ENCODE data around the gene DDX4. TPM values are rescaled to one million over a fixed set of nuclear protein-coding genes. Genes with fewer than 3 reads are reported as not detected.

Gene DDX4
- total RNA-seq, 1 donor from 2014 or later, result 0.82 TPM

DNA sequence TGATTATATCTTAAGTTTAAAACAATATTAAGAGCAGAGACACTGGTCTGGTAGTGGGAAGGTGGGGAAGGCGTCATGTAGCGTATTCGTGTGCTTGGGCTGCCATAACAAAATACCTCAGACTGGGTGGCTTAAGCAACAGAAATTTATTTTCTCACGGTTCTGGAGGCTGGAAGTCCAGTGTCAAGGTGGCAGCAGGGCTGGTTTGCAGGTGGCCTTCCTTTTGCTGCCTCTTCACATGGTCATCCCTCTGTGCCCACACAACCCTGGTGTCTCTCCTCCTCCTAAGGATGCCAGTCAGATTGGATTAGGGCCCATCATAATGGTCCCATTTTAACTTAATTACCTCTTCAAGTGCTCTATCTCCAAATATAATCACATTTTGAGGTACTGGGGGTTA is 122.8 kb downstream of the DDX4 start:
- FAIRE-seq, result no peak

DNA sequence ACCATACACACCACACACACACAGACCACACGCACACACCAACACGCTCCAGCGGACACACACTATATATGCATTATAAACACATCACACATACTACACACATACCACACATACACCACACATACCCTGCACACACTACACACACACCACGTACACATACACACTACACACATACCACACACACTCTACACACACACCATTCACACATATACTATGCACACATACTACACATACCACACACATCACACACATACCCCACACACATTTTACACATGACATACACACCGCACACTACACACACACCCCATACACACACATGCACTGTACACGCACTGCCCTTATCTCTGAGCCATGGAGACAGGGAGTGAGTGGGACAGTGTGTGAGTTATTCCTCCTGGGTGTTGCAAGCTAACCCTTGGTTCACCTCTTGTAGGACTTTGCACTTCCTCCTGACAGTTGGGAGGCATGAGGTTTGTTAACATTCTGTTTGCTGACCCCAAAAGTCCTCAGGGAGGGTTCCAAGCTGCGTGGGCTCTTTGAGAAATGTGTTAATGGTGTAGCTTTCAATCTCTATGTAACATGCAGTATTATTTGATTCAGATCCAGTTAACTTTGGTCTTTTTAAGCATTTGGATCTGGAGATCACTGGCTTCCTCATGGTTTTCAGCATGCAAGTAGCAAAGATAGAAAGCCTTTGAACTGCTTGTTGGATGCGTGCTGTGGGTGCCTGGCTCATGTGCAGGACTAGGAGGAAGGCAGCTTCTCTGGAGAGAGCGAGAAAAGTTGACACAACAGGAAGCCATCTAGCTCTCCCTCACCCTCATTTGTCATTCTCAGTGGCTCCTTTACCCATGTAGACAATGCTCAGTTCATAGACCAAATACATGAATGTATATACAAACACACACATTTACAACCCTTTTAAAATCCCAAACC is 127.0 kb downstream of the DDX4 start:
- DNase-seq (ENCODE audit: low spot score in 2 of 2) (no peak), FAIRE-seq (no peak)

More for the DNA sequence above, 122.8 kb downstream of the DDX4 start:
- no peak for DNase-seq (ENCODE audit: low spot score in 2 of 2)

DNA sequence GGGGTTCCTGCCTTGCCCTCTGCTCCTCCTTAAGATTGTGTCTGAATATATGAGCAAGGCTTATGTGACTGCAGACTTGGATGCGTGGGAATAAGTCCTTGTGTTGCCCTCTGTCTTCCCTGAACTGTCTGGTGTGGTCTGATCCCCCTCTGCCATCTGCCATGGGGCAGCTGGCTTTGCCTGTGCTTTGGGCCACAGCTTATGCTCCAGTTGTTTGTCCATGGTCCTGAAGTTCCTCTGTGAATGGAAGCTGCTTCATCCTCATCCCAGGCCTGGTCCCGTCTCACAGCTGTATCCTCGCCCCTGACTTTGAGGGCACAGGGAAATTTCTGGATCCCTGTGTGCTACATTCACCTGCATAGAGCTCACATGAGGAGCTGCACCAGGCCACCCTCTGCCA is 128.0 kb downstream of the DDX4 start:
- FAIRE-seq, result no peak
- DNase-seq (ENCODE audit: low spot score in 2 of 2), result no peak

DNA sequence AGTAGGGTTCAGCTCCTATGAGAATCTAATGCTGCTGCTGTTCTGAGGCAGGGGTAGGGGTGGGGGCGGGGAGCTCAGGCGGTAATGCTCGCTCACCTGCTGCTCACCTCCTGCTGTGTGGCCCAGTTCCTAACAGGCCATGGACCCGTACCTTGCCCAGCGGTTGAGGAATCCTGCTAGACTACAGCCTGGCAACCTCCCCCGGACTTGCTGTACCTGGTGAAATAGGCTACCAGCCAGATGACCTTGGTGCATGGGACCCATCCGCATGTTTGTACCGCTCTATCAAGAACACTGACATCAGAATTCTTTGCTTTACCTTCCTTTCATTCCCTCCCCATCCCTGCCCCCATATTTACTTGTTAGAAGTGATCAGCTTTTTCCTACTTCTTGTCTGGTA is 128.6 kb downstream of the DDX4 start:
- FAIRE-seq, result no peak
- no peak for DNase-seq (ENCODE audit: low spot score in 2 of 2)

Small RNA genes within 50 kb of the gene (small RNA-seq; reads per million reads assigned to genes)
- gene AC016632.1 (not detected), gene RNA5SP183 (not detected)

Other genes starting within 250 kb of the DDX4 start
- 25.7 TPM for gene PLPP1, start 203.1 kb upstream of the DDX4 start, total RNA-seq
- gene SLC38A9, start 25.7 kb upstream of the DDX4 start, total RNA-seq, result 88.0 TPM
- gene IL31RA, start 113.3 kb downstream of the DDX4 start, total RNA-seq, result not detected

Measured in frontal cortex (tissue), 4 donors.